GM23338 (cell line): ENCODE results near the gene RNF207. TPM values are rescaled to one million over a fixed set of nuclear protein-coding genes. Genes with fewer than 3 reads are reported as not detected.

Experiments used
- ATAC-seq: fragments of 200-7000 bp; cut with Tn5 transposase; 3 replicates; pipeline ENCODE4 v1.9.1; 2020
- DNase-seq: peaks from one replicate; pipeline ENCODE4 v3.0.0-alpha.2; 2015; ENCODE audit warnings: low spot score
- H2AFZ ChIP-seq: fragments of 200-600 bp; sonication (generic); 2 replicates; pipeline ENCODE4 v1.8.0; 2016; ENCODE audit warnings: antibody characterized with exemption, mild to moderate bottlenecking, moderate library complexity
- H3F3A ChIP-seq: fragments of 200-600 bp; sonication (generic); replicated peaks from 2 replicates; pipeline ENCODE4 v1.8.0; 2017; ENCODE audit warnings: antibody characterized with exemption, mixed run types, low read depth
- H3K27ac ChIP-seq: fragments of 200-600 bp; sonication (generic); 2 replicates; pipeline ENCODE4 v1.6.1; 2016; ENCODE audit warnings: low read depth
- H3K27me3 ChIP-seq: fragments of 200-600 bp; sonication (generic); 2 replicates; pipeline ENCODE4 v1.8.0; 2016; ENCODE audit warnings: mild to moderate bottlenecking, mixed run types, moderate library complexity; ENCODE audit not compliant: insufficient read depth
- H3K36me3 ChIP-seq: fragments of 200-600 bp; sonication (generic); 2 replicates; pipeline ENCODE4 v1.8.0; 2016; ENCODE audit warnings: mild to moderate bottlenecking; ENCODE audit not compliant: insufficient read depth
- H3K4me1 ChIP-seq: fragments of 200-600 bp; sonication (generic); 2 replicates; pipeline ENCODE4 v1.8.0; 2016; ENCODE audit warnings: mild to moderate bottlenecking, moderate library complexity; ENCODE audit not compliant: insufficient read depth
- H3K4me2 ChIP-seq: fragments of 200-600 bp; sonication (generic); 2 replicates; pipeline ENCODE4 v1.7.1; 2017; ENCODE audit warnings: mixed run types
- H3K4me3 ChIP-seq: fragments of 200-600 bp; sonication (generic); 2 replicates; pipeline ENCODE4 v1.6.1; 2016; ENCODE audit warnings: mixed run types
- H3K79me2 ChIP-seq: fragments of 200-600 bp; sonication (generic); replicated peaks from 2 replicates; pipeline ENCODE4 v1.8.0; 2017; ENCODE audit warnings: mild to moderate bottlenecking; ENCODE audit not compliant: insufficient read depth
- H3K9me2 ChIP-seq: fragments of 200-600 bp; sonication (generic); 2 replicates; pipeline ENCODE4 v1.8.0; 2017; ENCODE audit not compliant: insufficient read depth
- H4K20me1 ChIP-seq: fragments of 200-600 bp; sonication (generic); replicated peaks from 2 replicates; pipeline ENCODE4 v1.8.0; 2017; ENCODE audit warnings: mild to moderate bottlenecking; ENCODE audit not compliant: insufficient read depth
- H3K27ac Mint-ChIP-seq: 2 replicates; pipeline ENCODE4 v1.8.0; 2020; ENCODE audit warnings: inconsistent platforms, mild to moderate bottlenecking, moderate library complexity, mixed read lengths
- H3K27me3 Mint-ChIP-seq: 3 replicates; pipeline ENCODE4 v1.8.0; 2022; ENCODE audit warnings: low read depth, mild to moderate bottlenecking, moderate library complexity, mixed read lengths, inconsistent platforms; ENCODE audit not compliant: insufficient read depth, poor library complexity
- H3K36me3 Mint-ChIP-seq: 3 replicates; pipeline ENCODE4 v1.8.0; 2021; ENCODE audit warnings: low read depth, mild to moderate bottlenecking, inconsistent platforms, moderate library complexity, mixed read lengths
- H3K4me1 Mint-ChIP-seq: 3 replicates; pipeline ENCODE4 v1.8.0; 2020; ENCODE audit warnings: mild to moderate bottlenecking, inconsistent platforms, mixed read lengths
- H3K4me3 Mint-ChIP-seq: 3 replicates; pipeline ENCODE4 v1.8.0; 2021; ENCODE audit warnings: moderate library complexity, mild to moderate bottlenecking, inconsistent platforms, mixed read lengths
- H3K9me3 Mint-ChIP-seq: 3 replicates; pipeline ENCODE4 v1.8.0; 2020; ENCODE audit warnings: moderate library complexity, mild to moderate bottlenecking, inconsistent platforms, mixed read lengths
- CREB1 ChIP-seq: fragments of 250-450 bp; sonication (Bioruptor Pico); IDR thresholded peaks from 2 replicates; pipeline ENCODE4 v1.5.0; 2020; ENCODE audit warnings: low read depth, mild to moderate bottlenecking, moderate library complexity
- CTCF ChIP-seq, 2 experiments: fragments of 200-600 bp in 1 of 2; sonication (generic) in 1 of 2; conservative IDR thresholded peaks; 2 replicates each; pipeline versions ENCODE4 v1.5.1 to v1.6.1; 2016 to 2017; ENCODE audit warnings: antibody characterized with exemption in 2 of 2, low read depth in 2 of 2, mild to moderate bottlenecking in 2 of 2, moderate library complexity in 1 of 2
- EZH2 ChIP-seq: fragments of 200-600 bp; sonication (generic); IDR thresholded peaks from one replicate; pipeline ENCODE4 v1.8.0; 2017; ENCODE audit warnings: antibody characterized with exemption, mild to moderate bottlenecking, low read depth; ENCODE audit not compliant: unreplicated experiment
- EZH2phosphoT487 ChIP-seq: fragments of 200-600 bp; sonication (generic); IDR thresholded peaks from one replicate; pipeline ENCODE4 v1.8.1; 2018; ENCODE audit warnings: antibody characterized with exemption; ENCODE audit not compliant: unreplicated experiment
- POLR2AphosphoS5 ChIP-seq: IDR thresholded peaks from 2 replicates; pipeline ENCODE4 v1.6.1; 2016; ENCODE audit warnings: antibody characterized with exemption, low read depth
- REST ChIP-seq: IDR thresholded peaks from one replicate; pipeline ENCODE4 v1.6.1; 2018; ENCODE audit warnings: antibody characterized with exemption; ENCODE audit not compliant: unreplicated experiment
- STAT1 ChIP-seq: IDR thresholded peaks from one replicate; pipeline ENCODE4 v1.6.1; 2016; ENCODE audit warnings: antibody characterized with exemption; ENCODE audit not compliant: unreplicated experiment
- ZNF114 ChIP-seq: fragments of 250-450 bp; sonication (Bioruptor Pico); IDR thresholded peaks from 2 replicates; pipeline ENCODE4 v1.5.0; 2020; ENCODE audit warnings: mild to moderate bottlenecking, moderate library complexity
- ZNF331 ChIP-seq: fragments of 250-450 bp; sonication (Bioruptor Pico); IDR thresholded peaks from 2 replicates; pipeline ENCODE4 v1.5.0; 2020; ENCODE audit warnings: low read depth, mild to moderate bottlenecking, moderate library complexity
- ZNF462 ChIP-seq: fragments of 250-450 bp; sonication (Bioruptor Pico); IDR thresholded peaks from 2 replicates; pipeline ENCODE4 v1.5.0; 2020; ENCODE audit warnings: mild to moderate bottlenecking, moderate library complexity
- polyA plus RNA-seq: library from polyadenylated mRNA; unstranded; fragments of >200 nt; fragmentation: Nextera tagmentation; extraction: Ambion mirVana; gene quantifications from 2 replicates; pipeline ENCODE4 v1.2.1, GENCODE V29; 2016
- total RNA-seq: library from RNA; depleted of rRNA; stranded (reverse); fragments of >200 nt; shearing (Covaris generic); gene quantifications from 2 replicates; pipeline ENCODE4 v1.2.3, GENCODE V29; 2014

RNF207 gene
- total and polyA plus RNA-seq, 2 experiments from 2014 or later, result 1.7 to 2.9 TPM

- TF ChIP-seq REST (no peak), ZNF331 (CRISPR knock-in tag) (no peak), ZNF114 (CRISPR knock-in tag) (no peak), CTCF (conservative IDR thresholded peaks at IDR 0.05; ENCODE audit: low read depth in 2 of 2) (no peak), CREB1 (CRISPR knock-in tag) (no peak), EZH2phosphoT487 (no peak), STAT1 (no peak), POLR2AphosphoS5 (no peak), EZH2 (no peak)
These were observed 35.1 kb upstream of the RNF207 start (continued) for GRCh38 chr1:6170742-6171201.

GRCh38 chr1:6171548-6172124 lies 34.3 kb upstream of the RNF207 start:
- Mint-ChIP-seq H3K36me3 (no peaks in the 10 kb centered on the region), H3K27me3 (peaks cover 9% of the 10 kb centered on the region), H3K4me3 (no peak overlapping the region), H3K4me1 (peaks cover 3% of the 10 kb centered on the region; the same call in 2 of the 3 replicates), H3K9me3 (no peaks in the 10 kb centered on the region), H3K27ac (no peak overlapping the region)
- Histone ChIP-seq H3K36me3 (no peaks in the 10 kb centered on the region), H3F3A (no peaks in the 10 kb centered on the region), H3K27ac (no peak overlapping the region), H3K4me2 (no peak overlapping the region), H4K20me1 (no peaks in the 10 kb centered on the region), H3K4me1 (no peaks in the 10 kb centered on the region), H3K4me3 (no peak overlapping the region), H3K9me2 (0 out of 2 replicates have a peak, but pooled peaks cover 6% of the 10 kb centered on the region), H2AFZ (no peak overlapping the region), H3K27me3 (peaks cover under 1% of the 10 kb centered on the region; the same call in 1 of the 2 replicates), H3K79me2 (no peaks in the 10 kb centered on the region)
- DNase-seq (peak; percentile 78), ATAC-seq (peak; percentile 95)
- peak; percentile 50 to 81 for TF ChIP-seq CTCF (conservative IDR thresholded peaks at IDR 0.05; ENCODE audit: low read depth in 2 of 2)
- no peak for TF ChIP-seq EZH2
- no peak for TF ChIP-seq ZNF331 (CRISPR knock-in tag)
- no peak for TF ChIP-seq ZNF462 (CRISPR knock-in tag)
